H1 (cell line): ENCODE data around the gene COL5A1. TPM values are rescaled to one million over a fixed set of nuclear protein-coding genes. Genes with fewer than 3 reads are reported as not detected.

Source experiments
- CTCF ChIA-PET: fragments of 300-600 bp; sonication (Branson Sonifier 250); formaldehyde crosslinking; loops from one replicate; lab custom pipeline; 2021; ENCODE audit not compliant: partially characterized antibody; lab: Charles Lee
- POLR2A ChIA-PET: fragments of 300-600 bp; sonication (Branson Sonifier 250); formaldehyde crosslinking; loops from one replicate; lab custom pipeline; 2021; ENCODE audit warnings: inconsistent platforms; ENCODE audit not compliant: partially characterized antibody; lab: Charles Lee
- DNase-seq, 2 experiments: peaks; one replicate each; pipeline versions ENCODE4 v3.0.0 to v3.0.0-alpha.2; 2010 to 2022; ENCODE audit warnings: low spot score in 2 of 2, low read depth in 1 of 2, mixed read lengths in 1 of 2
- FAIRE-seq: peaks from 2 replicates; lab custom pipeline; 2011; peaks lifted over from hg19 to GRCh38; lab: Jason Lieb, UNC
- H2AFZ ChIP-seq: 2 replicates; pipeline ENCODE4 v1.8.1; 2012; ENCODE audit warnings: low read length, inconsistent platforms
- H2AK5ac ChIP-seq: 2 replicates; pipeline ENCODE4 v1.6.1; 2013; ENCODE audit warnings: low read depth, low read length
- H2BK120ac ChIP-seq: replicated peaks from 2 replicates; pipeline ENCODE3; 2013; ENCODE audit warnings: low read depth, low read length, inconsistent platforms
- H2BK12ac ChIP-seq: 2 replicates; pipeline ENCODE4 v1.6.1; 2013; ENCODE audit warnings: low read depth, low read length
- H2BK15ac ChIP-seq: 2 replicates; pipeline ENCODE4 v1.6.1; 2013; ENCODE audit warnings: low read length
- H2BK20ac ChIP-seq: 2 replicates; pipeline ENCODE4 v1.6.1; 2013; ENCODE audit warnings: low read length
- H2BK5ac ChIP-seq: 2 replicates; pipeline ENCODE4 v1.6.1; 2013; ENCODE audit warnings: low read depth, low read length
- H3K14ac ChIP-seq: 2 replicates; pipeline ENCODE4 v1.6.1; 2013; ENCODE audit warnings: inconsistent platforms; ENCODE audit not compliant: insufficient read length
- H3K18ac ChIP-seq: 2 replicates; pipeline ENCODE4 v1.6.1; 2013; ENCODE audit warnings: low read length; ENCODE audit errors: extremely low read depth
- H3K23ac ChIP-seq: 2 replicates; pipeline ENCODE4 v1.6.1; 2013; ENCODE audit warnings: inconsistent platforms; ENCODE audit not compliant: insufficient read length
- H3K23me2 ChIP-seq: 2 replicates; pipeline ENCODE4 v1.6.1; 2013; ENCODE audit warnings: low read depth, low read length
- H3K27ac ChIP-seq: 2 replicates; pipeline ENCODE4 v1.6.1; 2011; ENCODE audit warnings: low read depth, low read length, inconsistent platforms
- H3K27me3 ChIP-seq, 4 experiments: replicated peaks in 1 of 4; 1 replicate in 1 of 4; 2 replicates in 3 of 4; pipeline versions ENCODE4 v1.6.1 to v1.8.1; 2011 to 2013; ENCODE audit warnings: low read length in 3 of 4, mild to moderate bottlenecking in 3 of 4, inconsistent platforms in 2 of 4, mixed read lengths in 2 of 4, moderate library complexity in 1 of 4; ENCODE audit not compliant: control insufficient read depth in 3 of 4, insufficient read depth in 3 of 4; ENCODE audit errors: extremely low read depth in 1 of 4
- H3K36me3 ChIP-seq, 4 experiments: 2 replicates each; pipeline versions ENCODE4 v1.6.1 to v1.8.1; 2011 to 2013; ENCODE audit warnings: mild to moderate bottlenecking in 4 of 4, low read length in 3 of 4, moderate library complexity in 2 of 4, control low read depth in 1 of 4, inconsistent platforms in 1 of 4; ENCODE audit not compliant: insufficient read depth in 4 of 4, control insufficient read depth in 2 of 4
- H3K4ac ChIP-seq: replicated peaks from 2 replicates; pipeline ENCODE3; 2013; ENCODE audit warnings: low read length, low read depth, mixed read lengths, inconsistent platforms; ENCODE audit not compliant: insufficient read length
- H3K4me1 ChIP-seq, 4 experiments: replicated peaks in 1 of 4; 1 replicate in 1 of 4; 2 replicates in 3 of 4; pipeline versions ENCODE4 v1.6.1 to v1.8.1; 2011 to 2013; ENCODE audit warnings: low read length in 3 of 4, inconsistent platforms in 2 of 4, mixed read lengths in 1 of 4; ENCODE audit not compliant: insufficient read depth in 4 of 4, control insufficient read depth in 3 of 4
- H3K4me2 ChIP-seq, 2 experiments: 2 replicates each; pipeline versions ENCODE4 v1.6.1 to v1.8.1; 2011 to 2013; ENCODE audit warnings: low read depth in 2 of 2, low read length in 2 of 2, control low read depth in 1 of 2, inconsistent platforms in 1 of 2, mild to moderate bottlenecking in 1 of 2; ENCODE audit not compliant: insufficient read depth in 1 of 2
- H3K4me3 ChIP-seq, 4 experiments: fragments of 200-600, 300-600 bp in 1 of 4; sonication (generic), shearing (Covaris generic), sonication (Bioruptor Twin) in 1 of 4; 2 replicates each; pipeline versions ENCODE4 v1.5.1 to v1.8.1; 2011 to 2016; ENCODE audit warnings: low read length in 4 of 4, low read depth in 3 of 4, control low read depth in 2 of 4, inconsistent platforms in 2 of 4, mild to moderate bottlenecking in 2 of 4, mixed read lengths in 1 of 4, moderate library complexity in 1 of 4; ENCODE audit not compliant: insufficient read depth in 2 of 4; ENCODE audit errors: extremely low read depth in 1 of 4
- H3K56ac ChIP-seq: replicated peaks from 2 replicates; pipeline ENCODE3; 2013; ENCODE audit warnings: low read depth, mild to moderate bottlenecking, mixed read lengths, low read length, inconsistent platforms; ENCODE audit not compliant: insufficient read length
- H3K79me1 ChIP-seq: 2 replicates; pipeline ENCODE4 v1.6.1; 2013; ENCODE audit warnings: low read depth, low read length, control low read depth
- H3K79me2 ChIP-seq, 2 experiments: 2 replicates each; pipeline versions ENCODE4 v1.6.1 to v1.8.1; 2012 to 2013; ENCODE audit warnings: low read length in 2 of 2, mild to moderate bottlenecking in 2 of 2, inconsistent platforms in 1 of 2; ENCODE audit not compliant: insufficient read depth in 2 of 2, control insufficient read depth in 1 of 2
- H3K9ac ChIP-seq, 4 experiments: replicated peaks in 1 of 4; 1 replicate in 1 of 4; 2 replicates in 3 of 4; pipeline versions ENCODE4 v1.6.1 to v1.8.1; 2011 to 2013; ENCODE audit warnings: low read depth in 3 of 4, low read length in 3 of 4, control low read depth in 2 of 4, mild to moderate bottlenecking in 2 of 4, moderate library complexity in 2 of 4, inconsistent platforms in 1 of 4; ENCODE audit errors: extremely low read depth in 1 of 4
- H3K9me3 ChIP-seq, 2 experiments: 2 replicates each; pipeline versions ENCODE4 v1.6.1 to v1.8.1; 2012 to 2013; ENCODE audit warnings: mild to moderate bottlenecking in 2 of 2, moderate library complexity in 2 of 2, control low read depth in 1 of 2, inconsistent platforms in 1 of 2, low read depth in 1 of 2, low read length in 1 of 2, mixed read lengths in 1 of 2; ENCODE audit not compliant: insufficient read depth in 2 of 2
- H4K20me1 ChIP-seq, 2 experiments: replicated peaks in 1 of 2; 2 replicates each; pipeline versions ENCODE3 to v1.8.1; 2011 to 2013; ENCODE audit warnings: inconsistent platforms in 2 of 2, low read length in 2 of 2, mild to moderate bottlenecking in 1 of 2; ENCODE audit not compliant: insufficient read depth in 2 of 2, control insufficient read depth in 1 of 2
- H4K5ac ChIP-seq: 2 replicates; pipeline ENCODE4 v1.6.1; 2013; ENCODE audit warnings: low read length, low read depth, mixed read lengths, inconsistent platforms; ENCODE audit not compliant: insufficient read length
- H4K8ac ChIP-seq: 2 replicates; pipeline ENCODE4 v1.8.0; 2013; ENCODE audit warnings: mild to moderate bottlenecking, moderate library complexity, low read length, inconsistent platforms; ENCODE audit not compliant: insufficient read depth; ENCODE audit errors: extremely low read depth
- H4K91ac ChIP-seq: replicated peaks from 2 replicates; pipeline ENCODE3; 2013; ENCODE audit warnings: low read length, mixed read lengths, inconsistent platforms; ENCODE audit not compliant: insufficient read length
- ATF2 ChIP-seq: IDR thresholded peaks from 2 replicates; pipeline ENCODE4 v1.6.1; 2012; ENCODE audit warnings: low read length, inconsistent platforms
- ATF3 ChIP-seq: IDR thresholded peaks from 2 replicates; pipeline ENCODE4 v1.6.1; 2011; ENCODE audit warnings: low read depth, mild to moderate bottlenecking, low read length; ENCODE audit not compliant: insufficient read depth
- EP300 ChIP-seq, 2 experiments: IDR thresholded peaks; 1 replicate in 1 of 2; 2 replicates in 1 of 2; pipeline ENCODE4 v1.6.1; 2011 to 2012; ENCODE audit warnings: low read depth in 2 of 2, low read length in 2 of 2, mild to moderate bottlenecking in 2 of 2, borderline replicate concordance in 1 of 2, inconsistent platforms in 1 of 2, moderate library complexity in 1 of 2
- FOSL1 ChIP-seq: IDR thresholded peaks from 2 replicates; pipeline ENCODE4 v1.6.1; 2011; ENCODE audit warnings: mild to moderate bottlenecking, low read depth, low read length, moderate library complexity; ENCODE audit not compliant: insufficient read depth
- USF2 ChIP-seq: IDR thresholded peaks from 2 replicates; pipeline ENCODE4 v1.6.1; 2011; ENCODE audit warnings: low read length, improper control_type of control experiment
- ZNF274 ChIP-seq: IDR thresholded peaks from 2 replicates; pipeline ENCODE4 v1.7.0; 2012; ENCODE audit warnings: low read length, borderline replicate concordance; ENCODE audit errors: extremely low read depth
- WGBS, 2 experiments: shearing (Covaris generic) in 1 of 2; methylation state at CpG; one replicate each; pipeline versions ENCODE4 v1.1.6 to v1.1.7; 2013 to 2015; ENCODE audit warnings: low lambda C conversion rate in 2 of 2, mixed read lengths in 2 of 2, inconsistent platforms in 1 of 2, low coverage in 1 of 2, missing lambda C conversion rate in 1 of 2; ENCODE audit not compliant: insufficient replicate concordance in 2 of 2, insufficient coverage in 1 of 2, insufficient read length in 1 of 2; ENCODE audit errors: extremely low coverage in 1 of 2, missing lambda C conversion rate in 1 of 2; 5-methylcytosine and 5-hydroxymethylcytosine counted together
- polyA plus RNA-seq, 7 experiments: library from polyadenylated mRNA; depleted of rRNA in 3 of 7; stranded (reverse) in 5 of 7; unstranded in 2 of 7; fragments of >200 nt in 5 of 7; fragments of 200-250 nt in 2 of 7; gene quantifications; 1 replicate in 5 of 7; 2 replicates in 1 of 7; 4 replicates in 1 of 7; pipeline versions ENCODE4 v1.2.1 to v1.2.3, GENCODE V29; 2011 to 2013; ENCODE audit warnings: missing spikeins in 2 of 7, mixed read lengths in 2 of 7
- total RNA-seq: library from RNA; stranded (reverse); fragmentation: NEBNext Ultra II Directional; extraction: Animal tissue kit (Norgen Biotek cat#: 25700); gene quantifications from 2 replicates; pipeline ENCODE4 v1.2.1, GENCODE V29; 2021

Gene COL5A1
- total and polyA plus RNA-seq, 2 of the 8 experiments (the other 6 are each of a cell fraction or from before 2014, with no cell fraction given), result 3.8 to 12.0 TPM

- Histone ChIP-seq H3K4ac (no peak overlapping the region), H3K9me3 (no peaks in the 10 kb centered on the region), H4K8ac (no peak overlapping the region), H3K56ac (no peak overlapping the region), H3K27me3 (no peaks in the 10 kb centered on the region), H4K5ac (no peak overlapping the region), H4K20me1 (no peaks in the 10 kb centered on the region), H2AFZ (no peak overlapping the region), H3K79me2 (no peaks in the 10 kb centered on the region), H2BK12ac (no peak overlapping the region), H3K4me2 (no peak overlapping the region), H2BK5ac (no peak overlapping the region), H3K4me3 (no peak overlapping the region), H3K14ac (no peak overlapping the region), H2BK20ac (no peak overlapping the region), H3K27ac (no peak overlapping the region), H2BK120ac (no peak overlapping the region), H3K23me2 (no peaks in the 10 kb centered on the region; the same call in 1 of the 2 replicates), H2BK15ac (no peak overlapping the region), H3K36me3 (no peaks in the 10 kb centered on the region), H3K18ac (no peak overlapping the region), H2AK5ac (no peak overlapping the region), H3K23ac (no peak overlapping the region), H3K79me1 (no peaks in the 10 kb centered on the region), H3K4me1 (no peaks in the 10 kb centered on the region), H4K91ac (no peak overlapping the region), H3K9ac (no peak overlapping the region)
- ChIA-PET CTCF (no interaction called here), POLR2A (no interaction called here)
- DNase-seq, result no peak
- no peak for FAIRE-seq
- TF ChIP-seq ZNF274, result no peak
- TF ChIP-seq USF2, result no peak
- no peak for TF ChIP-seq EP300 (IDR thresholded peaks at IDR 0.05; ENCODE audit: borderline replicate concordance in 1 of 2, low read depth in 2 of 2, low read length in 2 of 2)
- TF ChIP-seq FOSL1, result no peak
- no peak for TF ChIP-seq ATF3
- TF ChIP-seq ATF2, result no peak
- 93% methylated on average over 22 of the region's 22 CpGs; no CpG with 5 or more reads in 1 of the 2 experiments for WGBS, 2 experiments
These were observed 243.5 kb downstream of the COL5A1 start for GRCh38 chr9:134885001-134885678.
